ENCODE measurements around the gene RIN3. TPM values are rescaled to one million over a fixed set of nuclear protein-coding genes. Genes with fewer than 3 reads are reported as not detected.
A peak's percentile ranks its signal among the peaks of the same experiment; 100 is the strongest.

The RIN3 gene
- total RNA-seq, 4 donors from 2014 or later, result 13.5 to 22.2 (median 16.2) TPM

DNA sequence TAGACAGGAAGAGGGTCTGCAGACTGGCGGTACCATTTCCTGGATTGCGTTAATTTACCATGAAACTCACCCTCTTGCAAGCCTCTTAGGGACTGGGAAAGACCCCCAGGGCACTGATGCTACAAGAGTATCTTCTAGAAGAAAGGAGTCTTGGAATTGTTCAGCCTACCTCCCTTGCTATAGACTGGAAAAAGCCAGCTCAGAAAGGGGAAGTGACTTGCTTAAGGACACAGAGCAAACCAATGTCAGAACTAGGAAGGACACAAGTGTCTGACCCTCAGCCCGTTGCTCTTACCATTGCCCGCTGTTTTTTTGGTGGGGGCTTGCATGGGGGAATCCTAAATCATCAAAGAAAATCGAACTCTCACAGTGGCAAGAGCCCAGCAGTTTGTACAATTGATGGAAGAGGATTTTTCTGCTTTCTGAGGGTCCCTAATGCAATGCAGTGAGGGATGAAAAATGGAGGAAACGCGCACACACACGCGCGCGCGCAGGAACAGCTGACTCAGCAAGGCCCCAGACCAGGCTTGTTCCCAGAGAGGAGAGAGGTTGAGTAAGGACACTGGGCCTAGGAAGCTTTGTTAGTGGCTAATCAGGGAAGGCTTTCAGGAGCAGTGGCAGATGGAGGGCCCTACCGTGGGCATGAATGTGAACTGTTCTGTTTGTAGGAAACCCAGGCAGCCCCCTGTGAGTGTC is 50.9 kb downstream of the RIN3 start:
- ATAC-seq, result no peak
- Histone ChIP-seq H3K9me3 (peaks cover 0 to 13% (median 0%) of the 10 kb centered on the region in 3 donors), H3K27me3 (no peaks in the 10 kb centered on the region), H3K4me1 (peaks cover 0 to 16% (median 0%) of the 10 kb centered on the region in 3 donors), H3K4me3 (no peak overlapping the region), H3K36me3 (peaks cover 0 to 50% of the 10 kb centered on the region in 2 donors), H3K27ac (peak overlapping the region in 1 of 4 donors; percentile 4)
- no peak for TF ChIP-seq EP300 (IDR thresholded peaks at IDR 0.05)
- no peak for TF ChIP-seq POLR2AphosphoS5 (IDR thresholded peaks at IDR 0.05)
- TF ChIP-seq, protein P1, sequence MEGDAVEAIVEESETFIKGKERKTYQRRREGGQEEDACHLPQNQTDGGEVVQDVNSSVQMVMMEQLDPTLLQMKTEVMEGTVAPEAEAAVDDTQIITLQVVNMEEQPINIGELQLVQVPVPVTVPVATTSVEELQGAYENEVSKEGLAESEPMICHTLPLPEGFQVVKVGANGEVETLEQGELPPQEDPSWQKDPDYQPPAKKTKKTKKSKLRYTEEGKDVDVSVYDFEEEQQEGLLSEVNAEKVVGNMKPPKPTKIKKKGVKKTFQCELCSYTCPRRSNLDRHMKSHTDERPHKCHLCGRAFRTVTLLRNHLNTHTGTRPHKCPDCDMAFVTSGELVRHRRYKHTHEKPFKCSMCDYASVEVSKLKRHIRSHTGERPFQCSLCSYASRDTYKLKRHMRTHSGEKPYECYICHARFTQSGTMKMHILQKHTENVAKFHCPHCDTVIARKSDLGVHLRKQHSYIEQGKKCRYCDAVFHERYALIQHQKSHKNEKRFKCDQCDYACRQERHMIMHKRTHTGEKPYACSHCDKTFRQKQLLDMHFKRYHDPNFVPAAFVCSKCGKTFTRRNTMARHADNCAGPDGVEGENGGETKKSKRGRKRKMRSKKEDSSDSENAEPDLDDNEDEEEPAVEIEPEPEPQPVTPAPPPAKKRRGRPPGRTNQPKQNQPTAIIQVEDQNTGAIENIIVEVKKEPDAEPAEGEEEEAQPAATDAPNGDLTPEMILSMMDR (IDR thresholded peaks at IDR 0.05), result no peak
- no peak for TF ChIP-seq POLR2A (IDR thresholded peaks at IDR 0.05)
- WGBS, 2 donors (ENCODE audit: low coverage in 1 of 2), result 77 to 84% methylated on average over 8 to 13 of the region's 13 CpGs

DNA sequence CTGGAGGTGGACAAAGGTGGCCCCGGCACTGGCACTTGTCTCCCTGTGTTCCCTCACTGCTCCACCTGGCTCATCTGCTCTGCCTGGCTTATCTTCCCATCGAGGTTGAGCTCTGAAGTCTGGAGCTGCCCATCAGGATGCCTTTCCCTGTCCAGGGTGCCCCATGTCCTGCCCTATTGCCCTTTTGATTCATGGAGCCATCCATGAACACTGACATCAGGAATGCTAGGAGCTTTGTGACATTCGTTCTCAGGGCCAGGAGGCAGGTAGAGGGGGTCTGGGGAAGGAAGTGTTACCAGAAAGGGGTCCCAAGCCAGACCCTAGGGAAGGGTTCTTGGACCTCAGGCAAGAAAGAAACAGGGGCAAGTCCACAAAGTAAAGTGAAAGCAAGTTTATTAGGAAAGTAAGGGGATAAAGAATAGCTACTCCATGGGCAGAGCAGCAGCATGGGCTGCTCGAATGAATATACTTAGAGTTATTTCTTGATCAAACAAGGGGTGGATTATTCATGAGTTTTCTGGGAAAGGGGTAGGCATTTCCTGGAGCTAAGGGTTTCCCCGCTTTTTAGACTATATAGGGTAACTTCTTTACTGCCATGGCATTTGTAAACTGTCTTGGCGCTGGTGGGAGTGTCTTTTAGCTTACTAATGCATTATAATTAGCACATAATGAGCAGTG is 51.6 kb downstream of the RIN3 start:
- H3K9me3 ChIP-seq, result peaks cover 0 to 13% (median 0%) of the 10 kb centered on the region in 3 donors
- peaks cover 0 to 16% (median 0%) of the 10 kb centered on the region in 3 donors for H3K4me1 ChIP-seq
- TF ChIP-seq, protein P1 (IDR thresholded peaks at IDR 0.05), result no peak
- TF ChIP-seq POLR2A (IDR thresholded peaks at IDR 0.05), result no peak
- no peak for TF ChIP-seq POLR2AphosphoS5 (IDR thresholded peaks at IDR 0.05)
- no peak for TF ChIP-seq EP300 (IDR thresholded peaks at IDR 0.05)
- H3K36me3 ChIP-seq, result peaks cover 0 to 43% of the 10 kb centered on the region in 2 donors
- no peaks in the 10 kb centered on the region for H3K27me3 ChIP-seq
- H3K4me3 ChIP-seq, result no peak overlapping the region
- H3K27ac ChIP-seq, result peak overlapping the region in 1 of 4 donors; percentile 4
- 74 to 85% methylated on average over 2 to 3 of the region's 6 CpGs for WGBS, 2 donors (ENCODE audit: low coverage in 1 of 2)
- no peak for ATAC-seq

DNA sequence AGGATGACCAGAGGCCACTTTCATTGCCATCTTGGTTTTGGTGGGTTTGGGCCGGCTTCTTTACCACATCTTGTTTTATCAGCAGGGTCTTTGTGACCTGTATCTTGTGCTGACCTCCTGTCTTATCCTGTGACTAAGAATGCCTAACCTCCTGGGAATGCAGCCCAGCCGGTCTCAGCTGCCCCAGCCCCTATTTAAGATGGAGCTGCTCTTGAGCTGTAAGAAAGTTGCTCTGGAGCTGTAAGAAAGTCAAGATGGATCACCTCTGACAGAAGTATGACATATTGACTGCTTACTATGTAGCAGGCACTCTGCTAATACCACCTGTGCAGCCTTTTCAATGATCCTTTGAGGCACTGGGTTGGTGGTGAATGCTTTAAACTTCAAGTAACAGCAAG is 52.1 kb downstream of the RIN3 start:
- H3K27me3 ChIP-seq, result no peaks in the 10 kb centered on the region
- no peak overlapping the region for H3K4me3 ChIP-seq
- 71 to 100% methylated on average over 1 to 2 of the region's 2 CpGs for WGBS, 2 donors (ENCODE audit: low coverage in 1 of 2)
- H3K4me1 ChIP-seq, result peaks cover 0 to 16% (median 0%) of the 10 kb centered on the region in 3 donors
- H3K27ac ChIP-seq, result no peak overlapping the region
- no peak for TF ChIP-seq POLR2A (IDR thresholded peaks at IDR 0.05)
- TF ChIP-seq POLR2AphosphoS5 (IDR thresholded peaks at IDR 0.05), result no peak
- TF ChIP-seq EP300 (IDR thresholded peaks at IDR 0.05), result no peak
- peaks cover 0 to 38% of the 10 kb centered on the region in 2 donors for H3K36me3 ChIP-seq
- H3K9me3 ChIP-seq, result peaks cover 0 to 13% (median 0%) of the 10 kb centered on the region in 3 donors
- no peak for ATAC-seq

DNA sequence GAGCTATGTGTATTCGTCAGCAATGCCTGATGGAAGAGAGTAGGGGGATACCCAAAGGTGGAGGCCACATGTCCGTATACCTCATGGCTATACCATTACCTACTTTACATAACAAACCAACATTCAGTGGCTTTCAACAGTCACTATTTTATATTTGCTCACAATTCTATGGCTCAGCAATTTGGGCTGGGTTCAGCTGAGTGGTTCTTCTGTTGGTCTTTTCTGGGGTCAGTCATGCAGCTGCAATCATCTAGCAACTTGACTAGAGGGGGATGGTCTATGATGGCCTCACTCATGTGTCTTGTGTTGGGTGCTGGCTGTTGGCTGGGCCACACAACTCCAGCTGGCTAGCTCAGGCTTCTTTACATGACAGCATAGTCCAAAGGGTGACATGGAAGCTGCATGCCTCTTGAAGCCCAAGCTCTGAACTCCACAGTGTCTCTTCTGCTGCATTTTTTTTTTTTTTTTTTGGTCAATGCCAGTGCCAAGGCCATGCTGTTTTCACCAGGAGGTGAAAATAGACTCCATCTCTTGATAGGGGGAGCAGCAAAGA is 53.7 kb downstream of the RIN3 start:
- Histone ChIP-seq H3K4me1 (peaks cover 0 to 16% (median 0%) of the 10 kb centered on the region in 3 donors), H3K36me3 (peaks cover 0 to 38% of the 10 kb centered on the region in 2 donors), H3K4me3 (no peak overlapping the region), H3K9me3 (peaks cover 0 to 13% (median 0%) of the 10 kb centered on the region in 3 donors), H3K27ac (no peak overlapping the region), H3K27me3 (no peaks in the 10 kb centered on the region)
- WGBS, 2 donors (ENCODE audit: low coverage in 1 of 2), result 94 to 100% methylated on average over 2 of the region's 2 CpGs
- TF ChIP-seq EP300 (IDR thresholded peaks at IDR 0.05) (no peak), POLR2AphosphoS5 (IDR thresholded peaks at IDR 0.05) (no peak), POLR2A (IDR thresholded peaks at IDR 0.05) (no peak)
- TF ChIP-seq, protein P1 (IDR thresholded peaks at IDR 0.05), result no peak
- no peak for ATAC-seq

Data from gastroesophageal sphincter (tissue), 4 donors.